NCI-H2029 (cell line): ENCODE data around the gene STK11.

Source experiments
- DNase-seq: peaks from one replicate; lab custom pipeline; 2025; lab: John Stamatoyannopoulos, UW

STK11 gene

GRCh38 chr19:1251330-1252220 is 46.0 kb downstream of the STK11 start:
- peak; percentile 49 for DNase-seq

GRCh38 chr19:1252221-1252820 is 46.7 kb downstream of the STK11 start:
- DNase-seq: no peak

- DNase-seq: no peak
Measured at GRCh38 chr19:1252821-1253513, 47.4 kb downstream of the STK11 start.

- no peak for DNase-seq
Measured at GRCh38 chr19:1253514-1254080, 48.0 kb downstream of the STK11 start.

- DNase-seq: no peak
Measured at GRCh38 chr19:1254081-1254527, 48.5 kb downstream of the STK11 start.

- DNase-seq: no peak
Measured at GRCh38 chr19:1254530-1255185, 49.1 kb downstream of the STK11 start.

- DNase-seq: no peak
Measured at GRCh38 chr19:1255186-1256161, 49.9 kb downstream of the STK11 start.

- no peak for DNase-seq
Measured at GRCh38 chr19:1256646-1257474, 51.3 kb downstream of the STK11 start.

GRCh38 chr19:1257475-1258162 is 52.0 kb downstream of the STK11 start:
- DNase-seq: no peak

GRCh38 chr19:1258163-1258492 is 52.5 kb downstream of the STK11 start:
- no peak for DNase-seq

GRCh38 chr19:1258707-1259205 is 53.2 kb downstream of the STK11 start:
- DNase-seq: no peak

GRCh38 chr19:1259206-1259875 is 53.8 kb downstream of the STK11 start:
- no peak for DNase-seq

GRCh38 chr19:1259876-1260748 is 54.5 kb downstream of the STK11 start:
- no peak for DNase-seq

- DNase-seq: peak; percentile 94
Measured at GRCh38 chr19:1260749-1261537, 55.4 kb downstream of the STK11 start.

GRCh38 chr19:1261538-1261797 is 55.9 kb downstream of the STK11 start:
- DNase-seq: no peak

- peak; percentile 60 for DNase-seq
Measured at GRCh38 chr19:1261798-1262622, 56.4 kb downstream of the STK11 start.
